Measurements from ENCODE around the gene ADARB2.
"Not testable (repeated sequence)": the region's sequence is repeated elsewhere in the genome, so short reads cannot be mapped to it uniquely, and the experiment has no call there.

Gene ADARB2

GRCh38 chr10:1169981-1170866 lies 567.1 kb downstream of the ADARB2 start:
- no peak for DNase-seq (ENCODE audit: low read depth)

GRCh38 chr10:1169186-1169885 lies 568.0 kb downstream of the ADARB2 start:
- no peak for DNase-seq (ENCODE audit: low read depth)

- DNase-seq (ENCODE audit: low read depth): no peak
Measured at GRCh38 chr10:1168763-1169162, 568.6 kb downstream of the ADARB2 start.

GRCh38 chr10:1166828-1167275 lies 570.5 kb downstream of the ADARB2 start:
- DNase-seq (ENCODE audit: low read depth): no peak

GRCh38 chr10:1166101-1166827 lies 571.1 kb downstream of the ADARB2 start:
- no peak for DNase-seq (ENCODE audit: low read depth)

GRCh38 chr10:1163831-1164230 lies 573.5 kb downstream of the ADARB2 start:
- no peak for DNase-seq (ENCODE audit: low read depth)

GRCh38 chr10:1163204-1163660 lies 574.1 kb downstream of the ADARB2 start:
- no peak for DNase-seq (ENCODE audit: low read depth)

- DNase-seq (ENCODE audit: low read depth): no peak
Measured at GRCh38 chr10:1162481-1163203, 574.7 kb downstream of the ADARB2 start.

GRCh38 chr10:1161315-1161673 lies 576.0 kb downstream of the ADARB2 start:
- not testable (repeated sequence) for DNase-seq (ENCODE audit: low read depth)

- no peak for DNase-seq (ENCODE audit: low read depth)
Measured at GRCh38 chr10:1160561-1161314, 576.6 kb downstream of the ADARB2 start.

- DNase-seq (ENCODE audit: low read depth): no peak
Measured at GRCh38 chr10:1159131-1160061, 577.9 kb downstream of the ADARB2 start.

GRCh38 chr10:1158536-1158935 lies 578.8 kb downstream of the ADARB2 start:
- DNase-seq (ENCODE audit: low read depth): not testable (repeated sequence)

- no peak for DNase-seq (ENCODE audit: low read depth)
Measured at GRCh38 chr10:1158066-1158465, 579.3 kb downstream of the ADARB2 start.

- DNase-seq (ENCODE audit: low read depth): no peak
Measured at GRCh38 chr10:1157615-1157933, 579.8 kb downstream of the ADARB2 start.

- DNase-seq (ENCODE audit: low read depth): no peak
Measured at GRCh38 chr10:1156921-1157614, 580.3 kb downstream of the ADARB2 start.

GRCh38 chr10:1156616-1156886 lies 580.8 kb downstream of the ADARB2 start:
- DNase-seq (ENCODE audit: low read depth): no peak

GRCh38 chr10:1155791-1156615 lies 581.3 kb downstream of the ADARB2 start:
- no peak for DNase-seq (ENCODE audit: low read depth)

- no peak for DNase-seq (ENCODE audit: low read depth)
Measured at GRCh38 chr10:1154531-1155295, 582.6 kb downstream of the ADARB2 start.

All from stimulated activated CD8-positive, alpha-beta memory T cell treated with anti-CD3 and anti-CD28 coated beads, Interleukin-12 subunit alpha, Interleukin-12 subunit beta, amount 100 ng/mL, for 4 hours (primary cell).